GM19324 (cell line): Measurements from ENCODE around the gene PHYH.
A peak's percentile ranks its signal among the peaks of the same experiment; 100 is the strongest.
"Not testable (repeated sequence)": the region's sequence is repeated elsewhere in the genome, so short reads cannot be mapped to it uniquely, and the experiment has no call there.

ENCODE experiments used
- ATAC-seq: cut with Tn5 transposase; IDR thresholded peaks from one replicate; pipeline ENCODE4 v1.9.1; 2021; ENCODE audit warnings: mild to moderate bottlenecking, moderate library complexity; ENCODE audit not compliant: unreplicated experiment, low FRiP score

The PHYH gene

GRCh38 chr10:13276146-13276545 lies 23.7 kb downstream of the PHYH start:
- ATAC-seq: not testable (repeated sequence)

DNA sequence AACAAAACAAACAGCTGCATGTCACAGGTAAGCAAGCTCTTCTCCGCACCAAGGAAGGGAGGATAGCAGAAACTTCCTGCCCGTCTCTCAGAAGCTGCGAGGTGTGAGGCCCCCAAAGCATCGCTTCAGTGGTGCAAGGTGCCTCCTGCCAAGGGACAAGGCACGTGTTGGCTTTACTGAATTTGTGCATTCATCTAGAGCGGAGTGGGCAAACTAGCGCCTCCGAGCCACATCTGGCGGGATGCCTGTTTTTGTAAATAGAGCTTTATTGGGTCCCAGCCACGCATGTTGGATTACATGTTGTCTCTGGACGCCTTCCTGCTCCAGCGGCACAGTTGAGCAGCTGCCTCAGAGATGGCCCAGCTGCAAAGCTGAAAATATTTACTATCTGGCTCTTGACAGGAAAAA lies 27.7 kb downstream of the PHYH start:
- ATAC-seq: no peak

DNA sequence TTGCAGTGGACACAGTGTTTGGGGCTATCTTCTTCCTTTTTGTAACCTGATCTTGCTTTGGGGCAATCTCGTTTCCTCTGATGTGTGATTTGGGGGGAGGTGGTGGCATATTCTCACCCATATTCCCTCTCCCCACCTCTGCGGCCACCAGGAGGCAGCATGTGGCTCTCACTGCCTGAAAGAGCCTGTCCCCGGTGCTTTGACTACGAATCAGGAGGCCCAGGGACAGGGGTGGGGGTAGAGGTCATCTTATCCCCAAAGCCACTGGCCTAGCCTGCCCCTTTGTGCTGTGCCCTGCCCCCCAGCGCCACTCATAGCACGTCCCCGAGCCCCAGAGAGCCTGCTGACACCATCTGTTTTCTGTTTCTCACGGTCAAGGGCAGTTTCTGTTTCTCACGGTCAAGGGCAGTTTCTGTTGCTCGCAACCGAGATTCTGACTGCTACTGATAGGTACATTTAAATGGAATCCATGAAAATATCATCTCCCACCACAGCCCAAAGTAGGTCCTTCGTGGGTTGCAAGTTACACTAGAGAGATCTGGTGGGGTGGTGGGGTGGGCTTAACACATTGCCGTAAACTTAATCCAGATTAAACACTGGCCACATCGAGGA lies 28.2 kb downstream of the PHYH start:
- ATAC-seq: peak; percentile 63

GRCh38 chr10:13270877-13271551 lies 28.9 kb downstream of the PHYH start:
- ATAC-seq: no peak

DNA sequence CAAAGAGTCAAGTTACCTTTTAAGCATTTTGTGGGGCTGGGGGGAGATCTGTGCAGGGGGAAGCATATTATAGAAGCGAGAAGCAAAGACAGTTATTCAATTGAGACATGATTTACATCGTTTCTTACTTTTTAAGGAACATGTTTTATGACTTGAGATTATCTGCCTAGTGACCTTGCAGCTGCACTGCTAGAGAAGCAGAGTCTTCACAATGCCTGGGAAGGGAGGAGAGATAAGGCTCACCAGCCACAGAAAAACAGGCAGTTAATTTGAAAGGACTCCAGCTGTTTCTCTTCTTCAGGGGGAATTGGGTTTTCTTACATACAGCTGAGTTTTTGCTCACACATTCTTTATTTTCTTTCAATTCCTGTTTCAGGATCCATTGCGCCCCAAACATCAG lies 31.0 kb downstream of the PHYH start:
- no peak for ATAC-seq

DNA sequence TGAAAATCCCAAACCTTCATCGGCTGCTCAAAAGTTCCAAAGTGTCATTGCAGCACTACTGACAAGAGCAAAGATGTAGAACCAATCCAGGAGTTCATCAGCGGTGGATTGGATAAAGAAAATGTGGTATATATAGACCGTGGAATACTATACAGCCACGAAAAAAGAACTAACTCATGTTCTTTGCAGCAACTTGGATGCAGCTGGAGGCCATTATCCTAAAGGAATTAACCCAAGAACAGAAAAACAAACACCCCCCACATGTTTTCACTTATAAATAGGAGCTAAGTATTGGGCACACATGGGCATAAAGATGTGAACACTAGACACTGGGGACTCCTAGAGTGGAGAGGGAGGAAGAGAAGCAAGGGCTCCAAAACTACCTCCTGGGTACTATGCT lies 31.6 kb downstream of the PHYH start:
- no peak for ATAC-seq

DNA sequence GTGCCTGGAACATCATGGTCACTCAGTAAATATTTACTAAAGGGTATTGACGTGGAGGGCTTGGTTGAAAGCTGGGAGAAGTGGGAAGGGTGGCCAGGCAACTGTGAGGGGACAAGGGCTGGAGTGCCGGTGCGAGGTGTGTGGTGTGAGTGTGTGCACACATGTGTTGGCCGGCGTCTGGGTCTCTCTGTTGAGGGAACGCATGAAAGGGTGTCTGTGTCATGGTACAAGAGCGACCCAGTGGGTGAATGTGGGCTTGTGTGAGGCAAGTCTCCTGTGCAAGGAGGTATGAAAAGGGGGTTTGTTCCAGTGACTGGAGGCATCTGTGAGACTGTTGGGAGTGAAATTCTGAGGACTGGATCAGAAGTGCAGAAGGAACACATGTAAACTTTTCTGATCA lies 36.3 kb downstream of the PHYH start:
- no peak for ATAC-seq

GRCh38 chr10:13262433-13262832 lies 37.4 kb downstream of the PHYH start:
- ATAC-seq: no peak

DNA sequence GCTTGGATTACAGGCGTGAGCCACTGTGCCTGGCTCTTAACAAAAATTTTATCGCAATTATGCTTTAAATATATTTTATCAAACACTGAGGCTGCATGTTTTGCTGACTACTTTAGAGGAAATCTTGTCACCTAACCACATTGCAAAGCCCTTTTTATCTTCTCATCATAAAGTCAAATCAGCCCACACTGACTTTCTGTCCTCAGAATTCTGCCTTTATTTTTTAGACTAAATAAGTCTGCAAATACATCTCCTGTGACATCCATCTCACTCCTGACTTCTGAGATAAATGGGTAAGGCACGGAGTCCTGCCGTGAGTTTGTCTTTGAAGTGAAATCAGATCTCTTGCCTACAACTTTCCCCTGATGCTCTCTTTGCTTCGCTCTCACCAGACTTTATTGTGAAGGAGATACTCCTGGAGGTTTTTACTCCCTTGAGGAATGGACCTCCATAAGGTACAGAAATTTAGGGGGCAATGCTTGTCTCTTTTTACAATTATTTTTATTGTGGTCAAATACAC lies 42.2 kb downstream of the PHYH start:
- no peak for ATAC-seq

- no peak for ATAC-seq
Observed at GRCh38 chr10:13256627-13257026, 43.2 kb downstream of the PHYH start.

DNA sequence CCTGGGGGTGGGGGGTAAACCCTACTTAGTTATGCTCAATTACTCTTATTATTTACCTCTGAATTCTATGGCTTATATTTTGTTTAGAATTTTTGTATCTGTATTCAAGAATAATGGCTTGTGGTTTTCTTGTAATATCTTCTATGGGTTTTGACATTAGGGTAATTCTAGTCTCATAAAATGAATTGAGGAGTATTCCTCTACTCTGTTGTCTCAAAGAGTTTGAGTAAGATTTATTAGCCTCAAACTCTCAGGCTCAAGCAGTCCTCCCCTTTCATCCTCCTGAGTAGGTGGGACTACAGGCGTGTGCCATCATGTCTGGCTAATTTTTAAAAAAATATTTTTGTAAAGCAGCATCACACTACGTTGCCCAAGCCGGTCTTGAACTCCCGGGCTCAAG lies 46.1 kb downstream of the PHYH start:
- no peak for ATAC-seq

- ATAC-seq: no peak
Observed at GRCh38 chr10:13247784-13248183, 52.1 kb downstream of the PHYH start.

- ATAC-seq: no peak
Observed at GRCh38 chr10:13247246-13247645, 52.6 kb downstream of the PHYH start.

GRCh38 chr10:13242260-13242659 lies 57.6 kb downstream of the PHYH start:
- not testable (repeated sequence) for ATAC-seq

- ATAC-seq: no peak
Observed at GRCh38 chr10:13241613-13242012, 58.3 kb downstream of the PHYH start.

GRCh38 chr10:13239923-13240322 lies 59.9 kb downstream of the PHYH start:
- no peak for ATAC-seq

- ATAC-seq: no peak
Observed at GRCh38 chr10:13238271-13239077, 61.4 kb downstream of the PHYH start.

DNA sequence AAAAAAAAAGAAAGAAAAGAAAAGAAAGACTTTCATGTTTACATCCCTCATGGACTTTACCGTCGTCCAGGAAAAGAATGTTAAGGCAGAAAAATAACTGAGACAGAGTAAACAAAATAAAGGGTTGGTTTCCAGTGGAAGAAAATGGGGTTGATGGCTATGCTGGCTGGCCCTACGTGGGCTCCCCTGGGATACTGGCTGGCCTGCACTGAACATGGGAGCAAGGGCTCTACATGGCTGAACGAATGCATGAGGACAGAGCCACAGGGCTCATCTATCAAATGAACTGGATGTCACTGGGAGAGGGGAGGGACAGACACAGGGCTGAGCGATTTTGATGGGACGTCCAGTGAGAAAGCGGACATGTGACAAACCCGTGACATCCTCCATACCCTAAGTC lies 63.2 kb downstream of the PHYH start:
- no peak for ATAC-seq

DNA sequence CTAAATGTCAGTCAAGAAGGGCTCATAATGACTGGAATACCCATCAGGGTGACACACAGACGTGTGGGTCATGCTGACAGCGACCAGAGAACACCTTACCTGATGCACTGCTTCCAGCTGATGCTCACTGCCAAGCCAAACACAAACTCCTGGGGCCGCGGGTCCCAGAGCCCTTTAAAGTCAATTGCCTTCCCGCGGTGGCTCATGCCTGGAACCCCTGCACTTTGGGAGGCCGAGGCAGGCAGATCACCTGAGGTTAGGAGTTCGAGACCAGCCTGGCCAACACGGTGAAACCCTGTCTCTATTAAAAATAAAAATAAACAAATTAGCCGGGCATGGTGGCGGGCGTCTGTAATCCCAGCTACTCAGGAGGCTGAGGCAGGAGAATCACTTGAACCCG lies 65.1 kb downstream of the PHYH start:
- not testable (repeated sequence) for ATAC-seq

DNA sequence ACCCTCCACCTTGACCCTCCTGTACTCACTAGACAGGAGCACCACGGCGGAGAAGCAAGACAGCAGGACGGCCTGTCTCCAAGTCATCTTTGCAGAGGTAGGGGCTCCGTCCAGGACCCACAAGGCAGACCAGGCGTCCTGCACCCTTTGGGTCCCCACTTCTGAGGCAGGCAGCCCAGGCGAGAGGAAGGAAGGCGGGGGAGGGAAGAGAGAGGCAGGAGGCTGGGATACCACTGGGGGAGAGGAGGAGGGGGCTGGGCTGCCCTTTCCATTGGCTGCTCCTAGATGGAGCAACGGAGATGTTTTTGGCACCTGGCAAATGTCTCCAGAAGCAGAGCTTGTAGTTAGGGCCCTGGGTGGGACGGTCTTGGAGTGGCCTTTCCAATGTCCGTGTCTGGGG lies 65.7 kb downstream of the PHYH start, which contains the start of gene UCMA:
UCMA (minus strand) TSS at position 203 of the 400 bp plus-strand sequence; CDS start at position 87, 116 bp downstream.
- ATAC-seq: no peak

DNA sequence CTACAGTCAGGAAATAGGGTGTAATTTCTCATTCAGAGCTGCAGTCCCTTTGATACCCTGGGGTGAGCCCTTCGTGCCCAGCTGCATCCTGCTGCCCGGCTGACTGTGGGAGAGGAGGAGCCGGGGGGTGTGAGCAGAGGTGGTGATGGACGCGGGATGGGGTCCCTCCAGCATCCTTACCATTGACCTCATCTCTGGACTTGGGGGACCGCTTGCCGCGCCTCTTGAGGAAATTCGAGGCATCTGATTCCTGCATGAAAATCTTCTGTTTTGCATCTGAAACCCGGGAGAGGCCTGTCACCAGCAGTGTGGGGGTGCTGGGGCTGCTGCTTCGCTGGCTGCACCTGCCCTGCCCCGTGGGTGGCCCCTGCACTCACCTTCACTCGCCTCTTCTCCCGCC lies 66.5 kb downstream of the PHYH start:
- ATAC-seq: no peak
